ENCODE results near the gene ANKRD55.
A peak's percentile ranks its signal among the peaks of the same experiment; 100 is the strongest.

DNA sequence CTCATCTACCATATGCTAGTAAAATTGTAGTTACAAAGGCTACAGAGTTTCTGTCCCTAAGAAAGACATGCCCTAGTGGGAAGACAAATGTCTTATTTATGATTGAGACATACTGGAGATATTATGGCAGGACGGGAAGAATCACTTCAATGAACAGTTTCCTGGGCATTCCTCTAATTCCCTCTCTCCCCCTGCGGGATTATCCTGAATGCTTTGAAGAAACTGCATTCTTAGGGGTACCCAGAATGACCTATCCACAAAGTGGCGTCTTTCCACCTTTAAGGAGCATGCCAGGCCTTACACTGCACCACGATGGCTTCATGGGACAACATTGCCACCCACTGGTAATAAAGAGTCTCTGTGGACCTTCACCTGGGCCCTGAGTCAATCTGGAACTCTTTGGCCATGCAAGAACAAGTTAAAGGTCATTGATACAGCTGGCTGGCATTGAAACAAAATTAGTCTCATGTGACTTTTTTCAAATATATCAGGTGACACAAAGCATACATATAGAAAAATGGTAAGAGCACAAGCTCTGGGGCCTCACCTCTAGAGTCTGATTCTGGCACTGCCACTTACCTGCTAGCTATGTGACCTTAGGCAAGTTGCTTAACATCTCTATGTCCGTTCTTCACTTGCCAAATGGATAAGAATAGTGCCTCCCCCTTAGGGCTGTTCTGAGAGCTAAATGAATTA, 32.0 kb downstream of the ANKRD55 start:
- no peak for TF ChIP-seq SUZ12 (IDR thresholded peaks at IDR 0.05)
- TF ChIP-seq BHLHE40 (IDR thresholded peaks at IDR 0.05; ENCODE audit: borderline replicate concordance), result no peak
- 0 out of 2 replicates have a peak, but pooled peaks have one; percentile 40 for TF ChIP-seq ZNF384 (IDR thresholded peaks at IDR 0.05)
- no peak for TF ChIP-seq HDGF (IDR thresholded peaks at IDR 0.05; ENCODE audit: borderline replicate concordance)
- no peak for TF ChIP-seq SP1 (IDR thresholded peaks at IDR 0.05)
- no peak for TF ChIP-seq CTBP1 (IDR thresholded peaks at IDR 0.05; ENCODE audit: borderline replicate concordance)
- TF ChIP-seq, protein P1, sequence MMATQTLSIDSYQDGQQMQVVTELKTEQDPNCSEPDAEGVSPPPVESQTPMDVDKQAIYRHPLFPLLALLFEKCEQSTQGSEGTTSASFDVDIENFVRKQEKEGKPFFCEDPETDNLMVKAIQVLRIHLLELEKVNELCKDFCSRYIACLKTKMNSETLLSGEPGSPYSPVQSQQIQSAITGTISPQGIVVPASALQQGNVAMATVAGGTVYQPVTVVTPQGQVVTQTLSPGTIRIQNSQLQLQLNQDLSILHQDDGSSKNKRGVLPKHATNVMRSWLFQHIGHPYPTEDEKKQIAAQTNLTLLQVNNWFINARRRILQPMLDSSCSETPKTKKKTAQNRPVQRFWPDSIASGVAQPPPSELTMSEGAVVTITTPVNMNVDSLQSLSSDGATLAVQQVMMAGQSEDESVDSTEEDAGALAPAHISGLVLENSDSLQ (IDR thresholded peaks at IDR 0.05), result no peak
- TF ChIP-seq TARDBP (IDR thresholded peaks at IDR 0.05), result no peak
- no peak for TF ChIP-seq ELF4 (IDR thresholded peaks at IDR 0.05)
- TF ChIP-seq L3MBTL2 (conservative IDR thresholded peaks at IDR 0.05), result no peak
- no peak for TF ChIP-seq FOXA1 (IDR thresholded peaks at IDR 0.05)

All from HEK293T (cell line).